GM21825 (cell line): ENCODE results near the gene CYB561A3.

Experiments
- ATAC-seq: cut with Tn5 transposase; IDR thresholded peaks from one replicate; pipeline ENCODE4 v1.9.1; 2021; ENCODE audit warnings: mild to moderate bottlenecking, moderate library complexity; ENCODE audit not compliant: unreplicated experiment

Gene CYB561A3

GRCh38 chr11:61345954-61346843 lies 15.5 kb downstream of the CYB561A3 start:
- ATAC-seq = no peak

- no peak for ATAC-seq
Observed at GRCh38 chr11:61345170-61345610, 16.5 kb downstream of the CYB561A3 start.

DNA sequence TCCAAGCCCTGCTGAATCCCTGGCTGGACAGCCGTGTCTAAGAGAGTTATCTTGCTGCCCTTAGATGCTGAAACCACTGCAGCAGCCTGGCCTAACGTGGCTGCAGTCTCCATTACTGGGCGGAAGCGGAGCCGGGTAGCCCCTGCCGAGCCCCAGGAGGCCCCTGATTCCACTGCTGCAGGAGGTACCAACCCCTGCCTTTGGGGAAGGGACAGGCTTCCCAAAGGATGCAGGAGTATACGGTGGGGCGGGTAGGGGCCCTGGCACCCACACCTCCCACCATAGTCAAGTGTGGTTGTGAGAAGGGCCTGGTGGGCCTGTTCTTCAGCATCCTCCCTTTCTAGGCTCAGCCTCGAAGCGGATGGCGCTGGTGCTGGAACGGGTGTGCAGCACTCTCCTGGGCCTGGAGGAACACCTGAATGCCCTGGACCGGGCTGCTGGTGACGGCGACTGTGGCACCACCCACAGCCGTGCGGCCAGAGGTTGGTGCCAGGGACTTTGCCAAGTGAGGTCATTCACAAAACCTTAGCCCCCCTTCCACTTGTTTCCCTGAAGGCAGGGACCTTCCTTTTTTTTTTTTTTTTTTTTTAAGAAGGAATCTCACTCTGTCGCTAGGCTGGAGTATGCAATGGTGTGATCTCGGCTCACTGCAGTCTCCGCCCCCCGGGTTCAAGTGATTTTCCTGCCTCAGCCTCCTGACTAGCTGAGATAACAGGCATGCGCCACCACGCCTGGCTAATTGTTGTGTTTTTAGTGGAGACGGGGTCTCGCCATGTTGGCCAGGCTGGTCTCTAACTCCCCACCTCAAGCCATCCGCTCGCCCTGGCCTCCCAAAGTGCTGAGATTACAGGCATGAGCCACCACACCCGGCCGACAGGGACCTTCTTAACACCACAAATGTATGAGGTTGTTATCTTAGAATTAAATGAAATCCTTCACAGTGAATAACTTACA lies 17.6 kb downstream of the CYB561A3 start:
- ATAC-seq = no peak

DNA sequence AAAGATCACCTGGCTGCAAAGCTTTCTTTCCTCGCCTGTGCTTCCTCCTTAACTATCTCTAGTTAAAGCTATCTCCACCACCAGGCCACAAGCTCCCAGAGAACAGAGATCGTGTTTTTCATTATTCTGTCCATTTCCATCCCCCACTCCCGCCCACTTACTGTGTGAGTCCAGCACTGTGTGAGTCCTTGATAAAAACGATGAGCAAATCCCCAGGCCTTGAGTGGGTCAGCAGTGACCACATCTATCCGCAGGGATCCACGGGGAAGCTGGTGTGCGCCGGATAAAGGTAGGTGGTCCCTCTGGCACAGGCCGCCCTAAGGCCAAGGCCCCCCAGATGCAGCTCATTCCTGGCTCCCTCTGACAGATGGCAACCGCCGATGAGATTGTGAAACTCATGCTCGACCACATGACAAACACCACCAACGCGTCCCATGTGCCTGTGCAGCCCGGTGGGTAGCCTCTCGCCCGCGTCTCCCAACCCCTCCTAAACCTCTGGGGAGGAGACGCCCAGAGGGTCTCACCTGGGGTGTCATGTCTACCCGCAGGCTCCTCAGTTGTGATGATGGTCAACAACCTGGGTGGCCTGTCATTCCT lies 19.4 kb downstream of the CYB561A3 start:
- no peak for ATAC-seq

DNA sequence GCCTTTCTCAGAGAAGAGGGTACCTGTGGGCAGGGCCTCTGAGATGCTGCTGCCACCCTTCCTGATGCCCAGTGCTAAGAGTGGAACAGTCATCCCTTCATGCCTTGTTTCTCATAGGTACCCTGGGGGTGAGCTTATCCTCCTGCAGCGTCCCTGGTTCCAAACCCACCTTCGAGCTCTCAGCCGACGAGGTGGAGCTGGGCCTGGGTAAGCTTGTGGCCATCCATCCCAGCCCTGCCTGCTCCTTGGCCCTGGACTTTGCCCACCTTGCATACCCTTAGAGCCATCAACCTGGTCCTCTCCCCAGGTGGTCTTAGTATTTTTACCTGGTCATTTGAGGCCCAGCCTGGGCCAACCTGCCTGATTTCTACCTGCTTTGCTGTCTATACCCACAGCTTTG lies 20.0 kb downstream of the CYB561A3 start:
- no peak for ATAC-seq

- ATAC-seq = no peak
Observed at GRCh38 chr11:61340979-61341378, 20.7 kb downstream of the CYB561A3 start.

GRCh38 chr11:61339490-61339878 lies 22.2 kb downstream of the CYB561A3 start:
- no peak for ATAC-seq

GRCh38 chr11:61338783-61339489 lies 22.7 kb downstream of the CYB561A3 start:
- ATAC-seq = no peak

DNA sequence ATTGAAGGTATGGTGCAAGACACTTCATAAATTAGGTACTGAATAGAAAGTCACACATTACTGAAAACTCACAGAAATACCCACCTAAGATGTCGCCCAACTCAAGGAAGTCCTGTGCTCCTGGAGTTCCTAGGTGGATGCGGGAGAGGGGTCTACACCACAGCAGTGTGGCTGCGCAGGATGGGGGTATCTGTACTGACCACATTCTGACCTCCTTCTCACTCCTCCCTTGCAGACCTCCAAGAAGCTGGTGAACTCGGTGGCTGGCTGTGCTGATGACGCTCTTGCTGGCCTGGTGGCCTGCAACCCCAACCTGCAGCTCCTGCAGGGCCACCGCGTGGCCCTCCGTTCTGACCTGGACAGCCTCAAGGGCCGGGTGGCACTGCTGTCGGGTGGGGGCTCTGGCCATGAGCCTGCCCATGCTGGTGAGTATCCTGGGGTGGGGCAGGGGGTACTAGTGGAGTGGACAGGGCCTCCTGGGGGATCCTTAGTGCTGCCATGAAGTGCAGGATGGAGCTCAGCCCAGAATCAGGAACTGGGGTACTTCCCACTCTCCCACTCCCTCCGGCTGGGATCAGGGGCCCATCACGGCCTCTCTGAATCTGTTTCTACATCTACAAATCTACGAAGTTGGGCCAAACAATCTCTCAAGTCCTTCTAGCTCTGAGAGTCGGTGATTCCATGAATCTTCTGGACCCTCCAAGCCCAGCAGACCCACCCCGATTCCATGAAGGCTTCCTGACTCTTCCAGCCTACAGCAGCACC lies 23.8 kb downstream of the CYB561A3 start:
- ATAC-seq = no peak

DNA sequence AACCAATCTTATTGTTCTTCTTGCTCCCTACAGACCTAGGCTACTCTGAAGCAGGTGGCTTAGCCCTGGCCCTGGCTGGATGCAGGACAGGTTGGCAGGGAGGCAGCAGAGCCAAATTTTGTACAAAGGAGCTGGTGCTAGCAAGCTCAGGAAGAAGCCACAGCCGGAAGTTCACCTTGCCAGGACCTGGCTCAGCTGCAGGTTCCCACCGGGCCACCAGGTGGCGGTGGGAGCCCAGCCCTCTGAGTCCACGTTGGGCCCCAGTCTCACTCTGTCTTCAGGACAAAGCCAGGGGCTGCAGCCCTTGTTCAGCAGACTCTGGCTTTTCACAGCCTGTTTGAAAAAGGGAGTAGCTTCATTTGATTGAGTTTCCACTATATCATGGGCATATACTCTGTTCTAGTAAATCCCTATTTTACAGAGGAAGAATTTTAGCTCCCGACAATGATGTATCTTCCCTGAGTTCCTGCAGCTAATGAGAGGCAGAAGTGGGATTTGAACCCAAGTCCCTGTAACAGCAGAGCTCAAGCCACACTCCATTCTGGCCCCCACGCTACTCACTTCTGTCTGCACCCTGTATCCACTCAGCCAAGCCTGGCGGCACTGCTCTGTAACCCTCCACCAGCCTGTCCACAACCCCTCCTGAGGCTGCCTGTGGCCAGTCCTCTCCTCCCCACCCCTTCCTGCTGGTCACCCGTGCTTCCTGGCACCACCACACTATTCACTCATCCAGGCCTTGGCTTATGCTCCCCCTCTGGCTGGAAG lies 25.3 kb downstream of the CYB561A3 start:
- ATAC-seq = peak; percentile 63

DNA sequence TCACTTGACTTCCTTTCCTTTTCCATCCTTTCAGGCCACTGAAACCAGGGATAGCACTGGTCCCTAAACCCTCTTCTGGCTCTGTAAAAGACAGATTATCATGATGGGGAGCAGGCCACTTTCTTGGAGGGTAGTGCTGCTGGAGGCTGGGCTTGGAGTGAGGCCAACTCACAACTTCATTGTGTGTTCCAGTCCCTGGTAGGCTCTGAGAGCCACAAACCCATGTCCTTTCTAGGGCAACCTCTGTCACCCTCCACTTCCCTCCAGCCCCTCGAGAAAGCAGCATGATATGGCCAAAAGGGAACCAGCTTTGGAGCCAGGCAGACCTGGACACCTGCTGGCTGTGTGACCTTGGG lies 26.3 kb downstream of the CYB561A3 start:
- ATAC-seq = no peak

DNA sequence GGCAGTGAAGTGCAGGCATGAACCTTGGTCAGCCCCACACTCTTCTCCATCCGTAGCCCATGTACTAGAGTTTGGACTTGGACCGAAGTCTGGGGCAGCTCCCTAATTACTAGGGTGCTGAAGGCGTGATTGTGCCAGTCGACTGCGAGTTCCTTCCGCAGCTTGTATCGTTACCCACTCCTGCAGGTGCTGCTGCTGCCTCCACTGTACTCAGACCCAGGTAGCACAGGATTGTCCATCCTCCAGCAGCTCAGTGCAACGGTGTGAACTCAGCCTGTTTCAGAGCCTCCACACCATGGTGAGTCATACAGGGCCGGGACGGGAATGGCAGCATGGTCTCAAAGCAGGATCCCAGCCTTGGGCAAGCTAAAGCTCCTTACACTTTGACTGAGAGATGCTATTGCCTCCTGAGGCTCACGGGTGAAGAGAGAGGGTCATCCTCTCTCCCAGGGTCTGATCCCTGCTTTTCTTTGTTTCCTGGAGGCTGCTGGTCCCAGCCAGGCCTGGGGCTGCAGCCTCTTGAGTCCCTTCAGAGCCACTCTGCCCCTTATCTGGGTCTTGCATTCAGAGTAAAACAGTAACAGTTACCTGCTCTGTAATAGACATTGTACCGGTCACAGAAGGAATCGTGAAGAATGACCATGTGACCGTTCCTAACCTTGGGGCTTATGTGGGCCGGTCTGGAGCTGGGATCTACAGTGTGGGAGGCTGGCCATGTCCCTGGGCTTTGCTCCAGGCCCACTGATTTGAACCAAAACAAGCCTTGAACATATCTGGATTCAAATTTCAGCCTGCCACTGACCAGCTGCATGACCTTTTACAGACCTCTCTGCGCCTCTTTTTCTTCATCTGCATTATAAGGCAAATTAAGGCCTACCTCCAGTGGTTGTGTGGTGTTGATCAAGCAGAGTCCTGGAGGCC lies 27.0 kb downstream of the CYB561A3 start:
- ATAC-seq = no peak

DNA sequence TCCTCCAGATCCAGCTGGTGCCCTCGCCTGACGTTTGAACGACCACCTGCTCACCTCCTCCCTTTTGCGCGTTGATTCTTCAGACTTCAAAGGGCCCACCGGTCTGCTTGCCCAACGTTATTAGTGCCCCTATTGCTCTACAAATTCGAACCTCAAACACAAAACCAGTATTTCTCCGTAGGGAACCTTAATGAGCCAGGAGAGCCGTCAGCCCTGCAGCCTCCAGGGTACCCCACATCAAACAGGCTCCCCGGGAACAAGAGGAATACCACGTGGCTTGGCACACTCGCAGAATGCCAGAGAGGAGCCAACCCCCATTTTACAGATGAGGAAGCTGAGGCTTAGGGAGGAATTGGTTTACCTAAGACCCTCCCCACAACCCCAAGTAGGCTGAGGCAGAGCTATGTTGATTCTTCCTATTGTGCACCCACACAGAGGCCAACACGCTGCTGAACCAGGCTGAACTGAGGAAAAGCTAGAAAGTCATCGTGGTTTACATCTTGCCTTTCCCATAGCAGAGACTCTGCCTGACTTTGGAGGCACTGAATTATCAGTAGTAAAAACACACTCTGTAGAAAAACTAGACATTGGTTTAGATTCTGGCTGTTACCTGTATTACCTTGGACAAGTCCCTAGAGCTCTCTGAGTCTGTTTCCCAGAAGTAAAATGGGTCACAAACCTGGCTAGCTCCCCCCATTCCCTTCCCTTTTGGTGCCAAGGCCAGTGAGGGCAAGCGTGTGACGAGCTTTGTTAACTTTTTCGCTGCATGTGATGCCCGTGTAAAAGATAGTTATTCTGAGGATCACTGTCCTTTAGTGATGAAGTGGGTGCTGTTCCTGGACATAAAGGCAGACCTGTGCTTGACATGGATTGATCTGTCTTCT lies 27.9 kb downstream of the CYB561A3 start:
- ATAC-seq = peak; percentile 2

GRCh38 chr11:61332797-61333549 lies 28.7 kb downstream of the CYB561A3 start, which contains the start of the genes DDB1 and TKFC:
Gene DDB1 (minus strand): TSS chr11:61333105. CDS start chr11:61332968, 137 bp downstream.
Gene TKFC (plus strand): TSS chr11:61333228. CDS start chr11:61334729, 1,501 bp downstream.
- ATAC-seq = peak; percentile 83

DNA sequence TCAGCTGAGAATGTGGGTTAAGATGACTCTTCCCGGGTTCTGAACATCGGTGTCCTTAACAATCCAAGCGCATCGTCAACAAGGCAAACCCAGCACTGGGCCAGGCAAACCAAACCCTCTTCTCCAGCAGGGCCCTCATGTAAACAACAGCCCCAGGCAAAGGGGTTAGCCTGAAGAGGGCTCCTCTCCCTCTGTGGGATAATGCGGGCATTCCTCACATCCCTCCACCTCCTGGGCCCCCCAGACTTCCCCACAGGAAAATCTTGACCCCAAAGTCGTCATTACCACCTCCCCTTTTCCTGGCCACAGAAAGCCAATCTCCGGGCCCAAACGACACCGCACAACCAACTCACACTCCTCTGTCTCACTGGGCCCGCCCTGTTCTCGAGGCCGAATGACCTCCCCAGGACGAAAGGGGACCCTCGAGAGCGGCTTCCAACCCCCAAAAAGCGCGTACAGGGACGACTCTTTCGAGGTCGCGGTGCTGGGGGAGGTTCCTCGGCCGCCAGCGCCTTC lies 29.3 kb downstream of the CYB561A3 start:
- no peak for ATAC-seq

- ATAC-seq = no peak
Observed at GRCh38 chr11:61331651-61332050, 30.0 kb downstream of the CYB561A3 start.
